Duodenal mucosa (tissue), 2 donors: ENCODE measurements around the gene BACH2.

Experiments used
- H3K27ac ChIP-seq: one replicate; pipeline ENCODE4 v1.7.0; 2013; ENCODE audit warnings: low read depth, low read length
- H3K27me3 ChIP-seq, 2 donors: one replicate each; pipeline ENCODE4 v1.7.0; 2013; ENCODE audit warnings: low read length in 2 of 2, control low read depth in 1 of 2; ENCODE audit not compliant: insufficient read depth in 2 of 2, control insufficient read depth in 1 of 2
- H3K36me3 ChIP-seq, 2 donors: one replicate each; pipeline ENCODE4 v1.7.0; 2013; ENCODE audit warnings: low read length in 2 of 2, control low read depth in 1 of 2; ENCODE audit not compliant: insufficient read depth in 2 of 2, control insufficient read depth in 1 of 2
- H3K4me1 ChIP-seq, 2 donors: one replicate each; pipeline ENCODE4 v1.7.0; 2013; ENCODE audit warnings: low read length in 2 of 2, control low read depth in 1 of 2; ENCODE audit not compliant: insufficient read depth in 2 of 2, control insufficient read depth in 1 of 2
- H3K4me3 ChIP-seq, 2 donors: one replicate each; pipeline ENCODE4 v1.7.0; 2013; ENCODE audit warnings: low read length in 2 of 2, low read depth in 1 of 2
- H3K9ac ChIP-seq, 2 donors: one replicate each; pipeline ENCODE4 v1.7.0; 2013; ENCODE audit warnings: low read length in 2 of 2, low read depth in 1 of 2
- H3K9me3 ChIP-seq, 2 donors: one replicate each; pipeline ENCODE4 v1.7.0; 2013; ENCODE audit warnings: low read length in 2 of 2, control low read depth in 1 of 2; ENCODE audit not compliant: control insufficient read depth in 1 of 2

Gene BACH2

GRCh38 chr6:90322976-90323474 lies 26.4 kb upstream of the BACH2 start:
- Histone ChIP-seq H3K27ac (no peak overlapping the region), H3K27me3 (no peaks in the 10 kb centered on the region), H3K4me3 (no peak overlapping the region), H3K4me1 (no peaks in the 10 kb centered on the region), H3K9ac (no peak overlapping the region), H3K36me3 (no peaks in the 10 kb centered on the region), H3K9me3 (no peaks in the 10 kb centered on the region)

- no peaks in the 10 kb centered on the region for H3K4me1 ChIP-seq
- H3K27me3 ChIP-seq, result no peaks in the 10 kb centered on the region
- H3K27ac ChIP-seq, result no peak overlapping the region
Measured at GRCh38 chr6:90319979-90320685, 23.5 kb upstream of the BACH2 start.

GRCh38 chr6:90319044-90319443 lies 22.4 kb upstream of the BACH2 start:
- Histone ChIP-seq H3K9ac (no peak overlapping the region), H3K4me3 (no peak overlapping the region), H3K36me3 (no peaks in the 10 kb centered on the region), H3K4me1 (no peaks in the 10 kb centered on the region), H3K27ac (no peak overlapping the region), H3K9me3 (no peaks in the 10 kb centered on the region), H3K27me3 (no peaks in the 10 kb centered on the region)

More at GRCh38 chr6:90319979-90320685, 23.5 kb upstream of the BACH2 start:
- Histone ChIP-seq H3K36me3 (no peaks in the 10 kb centered on the region), H3K9ac (no peak overlapping the region), H3K4me3 (no peak overlapping the region), H3K9me3 (no peaks in the 10 kb centered on the region)

DNA sequence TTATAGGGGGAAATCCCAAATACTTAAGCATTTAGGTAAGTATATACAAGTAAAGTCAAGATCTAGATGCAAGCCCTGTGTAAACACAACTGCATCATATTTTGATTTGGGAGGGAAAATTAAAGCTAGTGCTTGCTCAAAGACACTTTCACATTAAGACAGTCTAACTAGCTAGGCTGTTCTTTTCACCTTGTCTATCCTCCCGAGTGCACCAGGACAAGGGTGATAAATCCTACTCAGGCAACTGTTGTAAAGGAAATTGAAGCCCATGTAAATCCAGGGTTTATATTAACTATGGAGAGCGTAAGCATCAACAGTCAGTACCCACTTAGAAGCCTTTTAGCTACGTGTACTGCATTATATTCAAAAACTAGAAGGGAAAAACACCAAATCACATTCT lies 19.3 kb upstream of the BACH2 start:
- no peak overlapping the region for H3K9ac ChIP-seq
- H3K27ac ChIP-seq, result no peak overlapping the region
- H3K9me3 ChIP-seq, result no peaks in the 10 kb centered on the region
- no peaks in the 10 kb centered on the region for H3K4me1 ChIP-seq
- H3K4me3 ChIP-seq, result no peak overlapping the region
- no peaks in the 10 kb centered on the region for H3K36me3 ChIP-seq
- no peaks in the 10 kb centered on the region for H3K27me3 ChIP-seq

DNA sequence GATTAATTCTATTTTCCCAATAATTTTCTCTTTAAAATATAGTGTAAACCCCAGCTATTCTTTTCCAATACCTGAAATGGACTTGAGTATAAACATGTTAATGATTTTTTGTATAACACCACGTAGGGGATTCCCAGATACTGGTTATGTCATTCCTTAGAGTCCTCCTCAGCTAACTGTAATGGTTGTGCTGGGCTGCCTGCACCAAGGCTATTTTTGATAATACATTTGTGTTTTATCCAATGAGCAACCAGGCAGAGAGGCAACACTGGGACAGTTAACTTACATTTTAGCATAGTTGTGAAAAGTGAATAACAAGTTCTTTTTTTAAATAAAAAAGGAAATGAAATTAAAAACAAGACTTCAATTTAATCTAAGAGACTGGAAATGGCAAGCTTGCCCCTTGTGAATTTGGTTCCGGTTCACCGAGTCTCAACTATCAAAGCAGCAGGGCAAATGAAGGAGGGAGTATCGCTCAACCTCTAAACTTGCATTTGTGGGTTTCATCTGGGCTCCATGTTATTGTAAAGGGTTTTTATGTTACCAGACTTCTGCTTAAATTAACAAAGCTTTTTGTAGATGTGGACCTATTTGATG lies 18.8 kb upstream of the BACH2 start:
- no peaks in the 10 kb centered on the region for H3K4me1 ChIP-seq
- H3K27ac ChIP-seq, result no peak overlapping the region
- H3K4me3 ChIP-seq, result no peak overlapping the region

DNA sequence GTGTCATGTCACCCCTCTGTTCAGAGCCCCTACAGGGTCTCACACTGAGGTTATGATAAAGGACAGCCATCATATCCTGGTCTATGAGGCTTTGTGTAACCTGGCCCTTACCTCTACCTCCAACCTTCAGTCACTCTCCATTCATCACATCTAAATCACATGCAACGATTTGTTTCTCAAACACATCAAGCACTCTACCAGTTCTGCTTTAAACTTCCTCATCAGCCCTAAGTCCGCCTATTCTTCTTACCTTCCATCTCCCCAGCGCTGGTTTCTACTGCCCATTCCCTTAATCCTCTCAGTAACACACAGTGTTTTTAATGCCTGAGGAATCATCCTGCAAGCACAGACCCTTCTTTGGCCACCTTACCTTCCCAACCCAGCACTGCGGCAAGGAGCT lies 17.9 kb upstream of the BACH2 start:
- Histone ChIP-seq H3K36me3 (no peaks in the 10 kb centered on the region), H3K27me3 (no peaks in the 10 kb centered on the region), H3K4me1 (no peaks in the 10 kb centered on the region), H3K9ac (no peak overlapping the region), H3K4me3 (no peak overlapping the region), H3K9me3 (no peaks in the 10 kb centered on the region), H3K27ac (no peak overlapping the region)

More for the DNA sequence above, 18.8 kb upstream of the BACH2 start:
- H3K9ac ChIP-seq, result no peak overlapping the region
- no peaks in the 10 kb centered on the region for H3K9me3 ChIP-seq
- H3K27me3 ChIP-seq, result no peaks in the 10 kb centered on the region
- no peaks in the 10 kb centered on the region for H3K36me3 ChIP-seq

GRCh38 chr6:90311569-90311968 lies 14.9 kb upstream of the BACH2 start:
- Histone ChIP-seq H3K9ac (no peak overlapping the region), H3K4me1 (no peaks in the 10 kb centered on the region), H3K9me3 (no peaks in the 10 kb centered on the region), H3K4me3 (no peak overlapping the region), H3K27ac (no peak overlapping the region), H3K27me3 (no peaks in the 10 kb centered on the region), H3K36me3 (no peaks in the 10 kb centered on the region)

DNA sequence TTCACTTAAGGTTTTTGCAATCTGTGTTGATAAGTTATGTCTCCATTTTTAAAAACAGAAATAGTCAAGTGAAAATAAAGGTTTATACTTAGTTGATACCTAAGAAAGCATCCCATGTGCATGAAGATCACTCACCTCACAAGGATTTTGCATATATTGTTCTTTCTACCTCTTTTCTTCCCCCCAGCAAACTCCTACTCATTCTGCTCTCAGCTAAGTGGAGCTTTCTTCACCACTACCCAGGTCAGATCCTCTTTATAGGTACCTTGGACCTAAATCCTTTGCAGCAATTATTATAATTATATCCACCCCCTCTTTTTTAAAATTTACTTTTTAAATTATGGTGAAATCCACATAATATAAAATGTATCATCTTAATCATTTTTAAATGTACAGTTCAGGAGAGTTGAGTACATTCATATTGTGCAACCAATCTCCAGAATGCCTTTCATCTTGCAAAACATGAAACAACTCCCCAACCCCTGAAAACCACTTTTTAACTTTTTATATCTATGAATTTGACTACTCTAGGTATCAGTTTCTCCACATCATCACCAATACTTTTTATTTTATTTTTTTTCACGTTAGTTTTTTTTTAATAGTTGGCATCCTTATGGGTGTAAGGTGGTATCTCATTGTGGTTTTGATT lies 9.3 kb upstream of the BACH2 start:
- Histone ChIP-seq H3K27me3 (peaks cover 3 to 13% of the 10 kb centered on the region in 2 donors), H3K4me3 (no peak overlapping the region), H3K4me1 (no peaks in the 10 kb centered on the region)

DNA sequence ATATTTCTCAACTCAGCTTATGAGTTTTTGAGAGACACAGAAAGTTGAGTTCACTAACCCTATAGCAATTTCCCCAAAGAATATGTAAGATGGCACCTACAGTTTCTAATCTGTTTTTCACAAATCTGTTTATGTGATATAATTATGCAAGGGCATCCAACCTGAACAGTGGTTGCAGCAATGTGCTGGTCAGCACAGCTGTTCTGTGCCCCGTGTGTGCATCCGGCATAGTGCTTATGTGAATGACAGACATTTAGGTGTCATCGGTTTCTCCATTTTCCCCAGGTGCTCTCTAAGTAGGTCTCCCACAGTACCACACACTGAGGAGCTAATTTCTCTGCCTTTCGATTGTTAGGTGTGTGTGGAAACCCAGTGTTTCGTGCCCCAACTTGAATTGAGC lies 7.7 kb upstream of the BACH2 start:
- Histone ChIP-seq H3K9me3 (no peaks in the 10 kb centered on the region), H3K36me3 (no peaks in the 10 kb centered on the region), H3K4me1 (no peaks in the 10 kb centered on the region), H3K9ac (no peak overlapping the region), H3K27ac (no peak overlapping the region), H3K27me3 (peaks cover 15 to 22% of the 10 kb centered on the region in 2 donors), H3K4me3 (no peak overlapping the region)

More for the DNA sequence above, 9.3 kb upstream of the BACH2 start:
- no peaks in the 10 kb centered on the region for H3K9me3 ChIP-seq
- H3K27ac ChIP-seq, result no peak overlapping the region
- no peaks in the 10 kb centered on the region for H3K36me3 ChIP-seq
- H3K9ac ChIP-seq, result no peak overlapping the region

DNA sequence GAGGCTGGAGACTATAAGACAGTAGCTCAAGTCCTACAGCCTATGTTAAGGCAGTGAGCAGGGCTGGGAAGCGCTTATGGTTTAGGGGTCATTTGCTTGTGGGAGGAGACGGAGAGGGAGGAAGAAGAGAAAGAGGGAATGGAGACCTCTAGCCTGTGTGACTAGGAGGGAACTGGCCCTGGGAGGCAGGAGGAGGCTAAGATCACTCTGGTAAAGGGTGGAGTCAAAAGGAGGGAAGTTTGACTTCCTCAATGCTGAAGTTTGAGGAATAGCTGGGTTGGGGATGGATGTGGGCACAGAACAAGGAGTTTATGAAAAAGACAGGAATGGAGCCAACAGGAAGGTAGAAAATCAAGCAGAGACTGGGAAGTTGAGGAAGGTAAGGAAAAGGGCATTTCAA lies 6.4 kb upstream of the BACH2 start:
- Histone ChIP-seq H3K9ac (no peak overlapping the region), H3K27me3 (peaks cover 22 to 34% of the 10 kb centered on the region in 2 donors), H3K4me1 (no peaks in the 10 kb centered on the region), H3K27ac (no peak overlapping the region), H3K4me3 (no peak overlapping the region), H3K36me3 (no peaks in the 10 kb centered on the region), H3K9me3 (no peaks in the 10 kb centered on the region)
